Adrenal gland (tissue), 12 donors: Measurements from ENCODE around the gene PRM1. TPM values are rescaled to one million over a fixed set of nuclear protein-coding genes. Genes with fewer than 3 reads are reported as not detected.

Experiments
- DNase-seq, 7 donors: peaks; one replicate each; pipeline ENCODE4 v3.0.0-alpha.2; 2019 to 2020
- H3K27ac ChIP-seq, 5 donors: fragments of 200-600 bp; sonication (generic) in 4 of 5; 1 replicate in 3 of 5; 2 replicates in 2 of 5; pipeline versions ENCODE4 v1.5.1 to v1.8.0; 2016 to 2020; ENCODE audit warnings: mild to moderate bottlenecking in 1 of 5
- H3K27me3 ChIP-seq: fragments of 200-600 bp; 2 replicates; pipeline ENCODE4 v1.8.0; 2021
- H3K36me3 ChIP-seq, 2 donors: fragments of 200-600 bp; replicated peaks in 1 of 2; 1 replicate in 1 of 2; 2 replicates in 1 of 2; pipeline versions ENCODE4 v1.5.1 to v1.8.0; 2018 to 2022
- H3K4me1 ChIP-seq, 2 donors: fragments of 200-600 bp; replicated peaks in 1 of 2; 1 replicate in 1 of 2; 2 replicates in 1 of 2; pipeline versions ENCODE4 v1.5.1 to v1.8.0; 2018 to 2021
- H3K4me3 ChIP-seq, 4 donors: fragments of 200-600 bp; sonication (generic) in 3 of 4; one replicate each; pipeline ENCODE4 v1.5.1; 2016 to 2018
- H3K9me3 ChIP-seq, 3 donors: fragments of 200-600 bp; sonication (generic) in 1 of 3; replicated peaks in 1 of 3; 1 replicate in 2 of 3; 2 replicates in 1 of 3; pipeline versions ENCODE4 v1.5.1 to v1.8.0; 2016 to 2021
- CTCF ChIP-seq, 6 experiments: fragments of 450-650 bp in 4 of 6; fragments of 200-600 bp in 2 of 6; sonication (generic) in 1 of 6; IDR thresholded peaks; 1 replicate in 5 of 6; 2 replicates in 1 of 6; pipeline versions ENCODE4 v1.5.1 to v1.8.0; 2016 to 2021; ENCODE audit warnings: antibody characterized with exemption in 6 of 6, mild to moderate bottlenecking in 2 of 6, moderate library complexity in 1 of 6
- POLR2A ChIP-seq, 2 donors: fragments of 450-650 bp; IDR thresholded peaks; one replicate each; pipeline ENCODE4 v1.6.1; 2017; ENCODE audit warnings: antibody characterized with exemption in 2 of 2, mild to moderate bottlenecking in 2 of 2, moderate library complexity in 1 of 2
- WGBS, 4 donors: extraction: QIAGEN DNeasy Blood & Tissue Kit in 2 of 4; methylation state at CpG; one replicate each; pipeline versions ENCODE4 v1.1.5 to v1.1.7; 2013 to 2017; 5-methylcytosine and 5-hydroxymethylcytosine counted together
- intact Hi-C, 2 donors: fragments of 100-400 bp; cut with DNase I; formaldehyde crosslinking; loops; one replicate each; pipeline versions ENCODE4 v1.14.1 to v1.15.0; 2022 to 2023
- polyA plus RNA-seq, 3 donors: library from polyadenylated mRNA; stranded (reverse); fragments of 200-250 nt in 2 of 3; fragments of 350-450 nt in 1 of 3; fragmentation: Illumina TruSeq in 1 of 3; extraction: RNeasy Lipid Tissue Mini Kit (QIAGEN cat#74804) in 1 of 3; gene quantifications; one replicate each; pipeline ENCODE4 v1.2.3, GENCODE V29; 2013 to 2014
- total RNA-seq, 9 donors: library from RNA; depleted of rRNA in 4 of 9; stranded (reverse); fragments of >200 nt in 4 of 9; fragments of 120-200 nt in 1 of 9; fragmentation: NEBNext Ultra II Directional in 1 of 9; extraction: Animal tissue kit (Norgen Biotek cat#: 25700) in 1 of 9; gene quantifications; one replicate each; pipeline versions ENCODE4 v1.1.0 to v1.2.4, GENCODE V29; 2013 to 2023
- donor health status: healthy with polysubstance abuse.
- donor health status: Bipolar disorder and iron deficiency.
- donor health status: DM: yes; HTN: yes; CAD: no.
- donor health status: DM: no; HTN: no; CAD: no.
- donor health status: DM: no; HTN: no; CAD: no.
- donor health status: DM: yes; HTN: yes; CAD: no.

The PRM1 gene
- total and polyA plus RNA-seq, 12 donors = not detected

GRCh38 chr16:11315510-11315909 lies 34.4 kb upstream of the PRM1 start:
- TF ChIP-seq CTCF (IDR thresholded peaks at IDR 0.05) (no peak), POLR2A (IDR thresholded peaks at IDR 0.05) (no peak)
- intact Hi-C loops = no loop called here
- Histone ChIP-seq H3K4me1 (peaks cover 0 to 6% of the 10 kb centered on the region in 2 donors), H3K27me3 (no peaks in the 10 kb centered on the region), H3K4me3 (no peak overlapping the region), H3K9me3 (no peaks in the 10 kb centered on the region), H3K36me3 (no peaks in the 10 kb centered on the region), H3K27ac (peak overlapping the region in 1 of 5 donors; percentile 10)
- 56 to 69% (median 65%) methylated on average over 9 to 13 of the region's 13 CpGs for WGBS, 4 donors
- no peak for DNase-seq

GRCh38 chr16:11314309-11314894 lies 33.3 kb upstream of the PRM1 start:
- no peak overlapping the region for H3K27ac ChIP-seq
- H3K9me3 ChIP-seq = no peaks in the 10 kb centered on the region
- H3K36me3 ChIP-seq = no peaks in the 10 kb centered on the region
- H3K4me1 ChIP-seq = peaks cover 0 to 6% of the 10 kb centered on the region in 2 donors
- DNase-seq = no peak
- intact Hi-C loops = no loop called here
- H3K4me3 ChIP-seq = no peak overlapping the region
- no peaks in the 10 kb centered on the region for H3K27me3 ChIP-seq
- whole genome bisulfite sequencing, 4 donors = 93 to 100% (median 95%) methylated on average over 7 to 8 of the region's 8 CpGs
- TF ChIP-seq CTCF (IDR thresholded peaks at IDR 0.05) (no peak), POLR2A (IDR thresholded peaks at IDR 0.05) (no peak)

GRCh38 chr16:11313493-11314308 lies 32.6 kb upstream of the PRM1 start:
- H3K4me3 ChIP-seq = no peak overlapping the region
- no peaks in the 10 kb centered on the region for H3K9me3 ChIP-seq
- no peaks in the 10 kb centered on the region for H3K36me3 ChIP-seq
- no peak overlapping the region for H3K27ac ChIP-seq
- TF ChIP-seq POLR2A (IDR thresholded peaks at IDR 0.05) = no peak
- no peak for TF ChIP-seq CTCF (IDR thresholded peaks at IDR 0.05)
- no peak for DNase-seq
- 90 to 96% (median 95%) methylated on average over 9 of the region's 9 CpGs for WGBS, 4 donors
- peaks cover 0 to 6% of the 10 kb centered on the region in 2 donors for H3K4me1 ChIP-seq
- no peaks in the 10 kb centered on the region for H3K27me3 ChIP-seq
- intact Hi-C loops = no loop called here

DNA sequence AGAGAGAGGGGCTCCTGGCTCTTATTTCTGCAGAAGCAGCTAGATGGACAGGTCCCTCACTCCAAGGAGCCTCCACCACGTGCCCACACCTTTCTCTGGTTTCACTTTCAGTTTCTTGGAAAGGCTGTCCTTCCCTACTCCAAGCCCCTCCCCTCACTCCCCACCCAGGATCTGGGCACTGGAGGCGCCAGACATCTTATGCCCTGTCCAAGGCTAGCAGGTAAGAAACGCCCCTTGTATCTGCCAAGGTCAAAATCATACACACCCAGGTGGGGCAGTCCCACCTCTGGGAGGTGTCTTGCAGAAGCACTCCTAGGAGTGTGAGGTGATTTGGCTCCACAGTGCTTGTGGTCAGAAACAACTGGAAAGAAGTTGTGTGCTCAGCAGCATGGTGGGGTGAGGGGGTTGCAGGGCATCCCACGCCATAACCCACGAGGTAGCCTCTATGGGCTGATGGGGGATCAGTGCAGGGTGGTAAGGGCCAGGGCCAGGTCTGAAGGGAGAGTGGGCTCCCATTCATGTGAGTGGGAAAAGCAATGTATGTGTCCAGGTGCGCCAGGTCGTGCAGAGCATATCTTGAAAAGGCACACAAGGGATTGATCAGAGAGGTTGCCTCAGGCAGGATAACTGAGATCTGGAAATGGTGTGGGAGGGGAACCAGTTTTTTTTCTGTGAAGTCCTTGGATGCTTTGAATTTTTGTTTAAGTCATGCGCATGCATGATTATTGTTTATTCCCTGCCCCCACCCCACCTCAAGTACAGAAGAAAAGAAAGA lies 31.8 kb upstream of the PRM1 start:
- intact Hi-C loops = no loop called here
- Histone ChIP-seq H3K4me1 (peaks cover 0 to 6% of the 10 kb centered on the region in 2 donors), H3K27ac (no peak overlapping the region), H3K36me3 (no peaks in the 10 kb centered on the region), H3K4me3 (no peak overlapping the region), H3K9me3 (no peaks in the 10 kb centered on the region), H3K27me3 (no peaks in the 10 kb centered on the region)
- DNase-seq = no peak
- TF ChIP-seq POLR2A (IDR thresholded peaks at IDR 0.05) (no peak), CTCF (IDR thresholded peaks at IDR 0.05) (no peak)
- whole genome bisulfite sequencing, 4 donors = 59 to 67% (median 65%) methylated on average over 6 to 8 of the region's 8 CpGs
